HUES6 (cell line): Measurements from ENCODE around the gene NCKAP5.

Experiments
- H3K27ac ChIP-seq: 2 replicates; pipeline ENCODE4 v1.7.0; 2013; ENCODE audit warnings: low read depth, mild to moderate bottlenecking, low read length, inconsistent platforms
- H3K27me3 ChIP-seq: 2 replicates; pipeline ENCODE4 v1.6.1; 2013; ENCODE audit warnings: low read length; ENCODE audit not compliant: control insufficient read depth, insufficient read depth
- H3K36me3 ChIP-seq: 2 replicates; pipeline ENCODE4 v1.6.1; 2013; ENCODE audit warnings: low read length; ENCODE audit not compliant: control insufficient read depth, insufficient read depth
- H3K4me1 ChIP-seq: 2 replicates; pipeline ENCODE4 v1.6.1; 2013; ENCODE audit warnings: low read length; ENCODE audit not compliant: control insufficient read depth, insufficient read depth
- H3K4me3 ChIP-seq: 2 replicates; pipeline ENCODE4 v1.5.1; 2013; ENCODE audit warnings: low read depth, low read length
- H3K9ac ChIP-seq: one replicate; pipeline ENCODE4 v1.6.1; 2013; ENCODE audit warnings: mild to moderate bottlenecking, low read length
- H3K9me3 ChIP-seq: 2 replicates; pipeline ENCODE4 v1.6.1; 2013; ENCODE audit warnings: low read depth, low read length; ENCODE audit not compliant: control insufficient read depth, insufficient read depth

NCKAP5 gene

DNA sequence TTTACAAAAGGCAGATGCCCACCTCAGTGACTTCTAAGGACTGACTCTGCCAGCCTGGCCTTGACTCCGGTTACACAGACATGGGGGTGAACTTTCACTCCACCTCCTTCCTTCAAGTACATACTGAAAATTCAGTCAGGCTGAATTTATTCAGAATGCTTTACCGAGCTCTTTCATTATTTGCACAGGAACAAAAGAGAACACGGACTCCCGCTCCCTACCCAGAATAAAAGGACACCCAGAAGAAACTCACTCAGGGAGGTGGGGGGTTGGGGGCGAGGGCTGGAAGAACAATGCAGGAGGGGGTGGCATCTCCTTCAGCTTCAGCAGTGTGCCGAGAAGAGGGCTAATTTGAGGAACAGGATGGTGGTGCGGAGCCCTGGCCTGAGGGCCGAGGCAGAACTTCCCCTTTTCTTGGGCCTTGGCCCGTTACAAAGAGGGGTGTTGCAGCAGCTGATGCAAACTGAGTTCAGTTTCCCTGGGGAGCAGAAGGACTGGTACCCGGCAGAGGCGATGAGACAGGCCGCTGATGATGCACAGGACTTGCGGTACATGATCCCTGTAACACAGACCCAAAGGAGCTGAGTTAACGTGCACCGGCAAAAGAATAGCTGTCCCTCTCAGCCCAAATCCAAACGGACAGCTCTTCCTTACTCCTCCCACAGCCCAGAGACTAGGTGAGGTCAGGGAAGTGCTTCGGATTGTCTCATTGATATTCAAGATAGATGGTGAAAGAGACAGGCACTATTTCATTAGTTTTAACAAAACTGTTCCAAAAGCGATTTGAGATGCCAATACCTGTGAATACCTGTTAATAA is 922.3 kb downstream of the NCKAP5 start:
- Histone ChIP-seq H3K4me1 (0 out of 2 replicates have a peak, but pooled peaks cover 5% of the 10 kb centered on the region), H3K36me3 (no peaks in the 10 kb centered on the region), H3K9me3 (no peaks in the 10 kb centered on the region), H3K27ac (no peak overlapping the region), H3K9ac (no peak overlapping the region), H3K27me3 (no peaks in the 10 kb centered on the region), H3K4me3 (no peak overlapping the region)

DNA sequence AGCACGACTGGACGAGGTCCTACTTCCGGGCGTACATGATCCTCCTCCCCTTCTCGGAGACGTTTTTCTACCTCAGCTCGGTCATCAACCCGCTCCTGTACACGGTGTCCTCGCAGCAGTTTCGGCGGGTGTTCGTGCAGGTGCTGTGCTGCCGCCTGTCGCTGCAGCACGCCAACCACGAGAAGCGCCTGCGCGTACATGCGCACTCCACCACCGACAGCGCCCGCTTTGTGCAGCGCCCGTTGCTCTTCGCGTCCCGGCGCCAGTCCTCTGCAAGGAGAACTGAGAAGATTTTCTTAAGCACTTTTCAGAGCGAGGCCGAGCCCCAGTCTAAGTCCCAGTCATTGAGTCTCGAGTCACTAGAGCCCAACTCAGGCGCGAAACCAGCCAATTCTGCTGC is 923.1 kb downstream of the NCKAP5 start:
- H3K4me3 ChIP-seq = no peak overlapping the region
- H3K27me3 ChIP-seq = no peaks in the 10 kb centered on the region
- no peak overlapping the region for H3K9ac ChIP-seq
- H3K4me1 ChIP-seq = 0 out of 2 replicates have a peak, but pooled peaks cover 5% of the 10 kb centered on the region
- H3K9me3 ChIP-seq = no peaks in the 10 kb centered on the region
- no peak overlapping the region for H3K27ac ChIP-seq
- H3K36me3 ChIP-seq = no peaks in the 10 kb centered on the region

DNA sequence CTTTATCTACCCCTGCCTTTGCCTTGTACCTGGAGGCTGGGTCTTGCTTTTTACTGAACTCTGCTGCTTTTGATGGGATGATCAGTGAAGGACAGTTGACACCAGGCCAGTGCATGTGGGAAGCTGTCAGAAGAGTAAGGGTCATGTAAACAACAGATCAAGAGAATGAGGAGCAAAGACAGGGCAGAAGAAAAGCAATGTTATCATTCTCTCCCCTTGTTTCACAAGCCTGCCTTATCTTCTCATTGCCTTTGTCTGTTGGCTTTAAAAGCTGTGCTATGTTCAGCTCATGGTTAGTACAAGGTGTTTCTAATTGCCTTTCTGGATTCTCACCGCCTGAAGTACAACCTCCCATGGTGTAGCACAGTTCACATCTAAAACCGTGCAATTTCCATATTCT is 925.8 kb downstream of the NCKAP5 start:
- no peak overlapping the region for H3K4me3 ChIP-seq
- no peaks in the 10 kb centered on the region for H3K9me3 ChIP-seq
- no peak overlapping the region for H3K27ac ChIP-seq
- H3K27me3 ChIP-seq = no peaks in the 10 kb centered on the region
- H3K36me3 ChIP-seq = no peaks in the 10 kb centered on the region
- no peak overlapping the region for H3K9ac ChIP-seq
- H3K4me1 ChIP-seq = 0 out of 2 replicates have a peak, but pooled peaks cover 5% of the 10 kb centered on the region

GRCh38 chr2:132641819-132642218 is 926.4 kb downstream of the NCKAP5 start:
- Histone ChIP-seq H3K9me3 (no peaks in the 10 kb centered on the region), H3K4me1 (0 out of 2 replicates have a peak, but pooled peaks cover 5% of the 10 kb centered on the region), H3K9ac (no peak overlapping the region), H3K27me3 (no peaks in the 10 kb centered on the region), H3K36me3 (no peaks in the 10 kb centered on the region), H3K4me3 (no peak overlapping the region), H3K27ac (no peak overlapping the region)

GRCh38 chr2:132640116-132640515 is 928.1 kb downstream of the NCKAP5 start:
- no peaks in the 10 kb centered on the region for H3K4me1 ChIP-seq
- no peaks in the 10 kb centered on the region for H3K36me3 ChIP-seq
- H3K27me3 ChIP-seq = no peaks in the 10 kb centered on the region
- no peak overlapping the region for H3K27ac ChIP-seq
- H3K9ac ChIP-seq = no peak overlapping the region
- H3K4me3 ChIP-seq = no peak overlapping the region
- no peaks in the 10 kb centered on the region for H3K9me3 ChIP-seq

- Histone ChIP-seq H3K4me1 (no peaks in the 10 kb centered on the region), H3K27ac (no peak overlapping the region), H3K36me3 (no peaks in the 10 kb centered on the region), H3K27me3 (no peaks in the 10 kb centered on the region), H3K9me3 (no peaks in the 10 kb centered on the region), H3K4me3 (no peak overlapping the region), H3K9ac (no peak overlapping the region)
Measured at GRCh38 chr2:132638313-132639040, 929.8 kb downstream of the NCKAP5 start.

DNA sequence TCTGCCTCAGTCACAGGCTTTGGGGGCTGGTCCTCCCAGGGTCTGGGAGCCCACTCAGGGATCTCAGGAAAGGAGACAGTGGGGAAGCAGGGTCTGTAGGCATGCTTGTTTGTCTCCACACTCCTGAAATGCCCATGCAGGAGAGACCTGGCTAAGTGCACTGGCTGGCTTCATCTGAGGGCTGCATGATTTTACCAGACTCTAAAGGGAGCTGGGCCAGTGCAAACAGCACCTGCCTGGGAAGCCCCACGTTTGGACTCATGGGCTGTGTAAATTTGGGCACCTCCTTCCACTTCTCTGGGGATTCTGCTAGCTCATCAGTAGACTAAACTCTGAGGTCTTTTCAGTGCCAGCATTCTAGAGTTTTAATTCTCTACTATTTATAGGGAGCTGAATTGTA is 931.9 kb downstream of the NCKAP5 start:
- H3K9me3 ChIP-seq = no peaks in the 10 kb centered on the region
- no peak overlapping the region for H3K9ac ChIP-seq
- H3K27me3 ChIP-seq = no peaks in the 10 kb centered on the region
- peaks cover 10% of the 10 kb centered on the region for H3K4me1 ChIP-seq
- H3K27ac ChIP-seq = no peak overlapping the region
- H3K4me3 ChIP-seq = no peak overlapping the region
- H3K36me3 ChIP-seq = no peaks in the 10 kb centered on the region

- H3K4me3 ChIP-seq = no peak overlapping the region
Measured at GRCh38 chr2:132633635-132634034, 934.6 kb downstream of the NCKAP5 start.

GRCh38 chr2:132632000-132632649 is 936.1 kb downstream of the NCKAP5 start:
- no peak overlapping the region for H3K4me3 ChIP-seq

More at GRCh38 chr2:132633635-132634034, 934.6 kb downstream of the NCKAP5 start:
- Histone ChIP-seq H3K27me3 (no peaks in the 10 kb centered on the region), H3K36me3 (no peaks in the 10 kb centered on the region), H3K27ac (no peak overlapping the region), H3K4me1 (peaks cover 10% of the 10 kb centered on the region), H3K9me3 (no peaks in the 10 kb centered on the region), H3K9ac (no peak overlapping the region)

GRCh38 chr2:132627536-132627935 is 940.7 kb downstream of the NCKAP5 start:
- Histone ChIP-seq H3K9me3 (peaks cover 9% of the 10 kb centered on the region; the same call in 1 of the 2 replicates), H3K27me3 (no peaks in the 10 kb centered on the region), H3K4me1 (peaks cover 19% of the 10 kb centered on the region), H3K9ac (no peak overlapping the region), H3K27ac (no peak overlapping the region), H3K36me3 (no peaks in the 10 kb centered on the region), H3K4me3 (no peak overlapping the region)

More at GRCh38 chr2:132632000-132632649, 936.1 kb downstream of the NCKAP5 start:
- no peaks in the 10 kb centered on the region for H3K9me3 ChIP-seq
- no peaks in the 10 kb centered on the region for H3K27me3 ChIP-seq
- no peaks in the 10 kb centered on the region for H3K36me3 ChIP-seq
- H3K9ac ChIP-seq = no peak overlapping the region
- H3K27ac ChIP-seq = no peak overlapping the region
- peaks cover 10% of the 10 kb centered on the region for H3K4me1 ChIP-seq
